Bone marrow (tissue), 2 donors: ENCODE results near the gene SMCO4.
"Not testable (repeated sequence)": the region's sequence is repeated elsewhere in the genome, so short reads cannot be mapped to it uniquely, and the experiment has no call there.

ENCODE experiments used
- DNase-seq, 2 donors: peaks; one replicate each; lab custom pipeline; 2025; lab: John Stamatoyannopoulos, UW

Gene SMCO4

DNA sequence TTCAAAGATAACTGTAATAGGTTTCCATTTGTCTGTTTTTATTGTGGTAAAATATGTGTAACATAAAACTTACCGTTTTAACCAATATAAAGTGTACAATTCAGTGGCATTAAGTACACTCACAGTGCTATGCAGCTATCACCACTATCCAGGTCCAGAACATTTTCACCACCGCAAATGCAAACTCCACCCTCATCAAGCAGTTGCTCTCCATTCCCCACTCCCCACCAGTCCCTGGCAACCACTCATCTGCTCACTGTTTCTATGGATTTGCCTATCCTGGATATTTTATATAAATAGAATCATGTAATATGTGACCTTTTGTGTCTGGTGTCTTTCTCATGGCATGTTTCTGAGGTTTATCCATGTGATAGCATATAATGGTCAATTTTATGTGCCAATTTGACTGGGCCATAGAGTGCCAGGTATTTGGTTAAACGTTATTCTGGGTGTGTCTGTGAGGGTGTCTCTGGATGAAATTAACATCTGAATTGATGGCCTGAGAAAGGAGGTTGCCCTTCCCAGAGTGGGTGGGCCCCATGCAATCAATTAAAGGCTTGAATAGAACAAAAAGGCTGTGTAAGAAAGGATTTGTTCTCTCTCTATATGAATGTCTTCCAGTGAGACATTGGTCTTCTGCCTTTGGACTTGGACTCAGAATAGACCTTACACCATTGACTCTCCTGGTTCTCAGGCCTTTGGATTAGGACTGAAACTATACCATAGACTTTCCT, 17.2 kb upstream of the SMCO4 start:
- no peak for DNase-seq

DNA sequence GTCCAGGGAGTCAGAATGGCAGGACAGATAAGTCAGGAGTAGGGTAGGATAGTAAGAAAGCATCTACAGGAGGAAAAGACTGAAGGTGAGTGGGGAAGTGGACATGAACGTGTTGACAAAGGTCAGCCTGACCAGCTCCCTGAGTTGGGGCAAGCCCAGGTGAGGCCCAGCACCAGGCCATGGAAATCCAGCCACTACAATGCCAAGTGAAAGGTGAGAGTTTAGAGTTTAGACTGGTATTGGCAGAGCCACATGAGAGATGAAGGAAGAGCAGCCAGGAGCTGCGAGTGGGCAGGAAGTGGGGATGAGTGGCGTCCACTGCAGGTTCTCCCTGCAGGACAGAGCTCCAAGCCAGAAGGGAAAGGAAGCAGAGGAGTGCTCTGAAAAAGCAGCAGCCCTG, 16.5 kb upstream of the SMCO4 start:
- no peak for DNase-seq

DNA sequence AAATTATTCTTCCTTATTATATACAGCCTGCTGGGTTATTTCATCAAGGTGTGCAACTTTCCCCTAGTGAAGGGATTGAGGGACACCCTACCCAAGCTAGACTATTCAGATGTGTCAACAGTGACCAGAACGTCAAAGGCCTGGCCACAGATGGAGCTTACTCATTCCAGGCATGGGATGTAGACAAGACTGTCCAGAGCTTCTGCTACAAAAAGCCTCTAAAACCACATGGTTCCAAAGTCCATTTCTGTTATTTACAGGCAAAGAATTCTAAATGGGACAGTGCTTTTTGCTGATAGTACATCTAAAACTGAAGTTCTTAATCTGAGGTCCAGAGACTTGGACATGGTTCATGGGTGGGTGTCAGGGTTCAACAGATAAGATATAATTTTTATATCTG, 9.7 kb upstream of the SMCO4 start:
- no peak for DNase-seq

DNA sequence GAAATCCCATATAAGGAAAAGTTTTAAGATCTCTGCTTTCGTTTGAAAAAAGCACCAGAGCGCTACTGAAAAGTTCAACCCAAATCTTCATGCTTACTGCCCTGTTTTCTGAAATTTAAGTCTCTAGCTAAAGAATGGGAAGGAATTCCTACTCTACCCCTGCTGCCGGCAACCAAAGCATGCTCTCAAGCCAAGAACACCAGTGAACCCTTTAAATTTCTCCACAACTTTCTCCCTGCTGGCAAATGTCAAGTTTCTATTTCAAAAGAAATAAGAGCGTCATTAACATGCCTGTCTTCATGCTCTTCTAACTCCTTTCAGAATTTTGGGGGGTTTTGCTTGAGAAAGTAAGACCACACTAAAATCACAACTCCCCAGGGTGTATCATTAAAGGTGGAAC, 6.8 kb upstream of the SMCO4 start:
- no peak for DNase-seq

DNA sequence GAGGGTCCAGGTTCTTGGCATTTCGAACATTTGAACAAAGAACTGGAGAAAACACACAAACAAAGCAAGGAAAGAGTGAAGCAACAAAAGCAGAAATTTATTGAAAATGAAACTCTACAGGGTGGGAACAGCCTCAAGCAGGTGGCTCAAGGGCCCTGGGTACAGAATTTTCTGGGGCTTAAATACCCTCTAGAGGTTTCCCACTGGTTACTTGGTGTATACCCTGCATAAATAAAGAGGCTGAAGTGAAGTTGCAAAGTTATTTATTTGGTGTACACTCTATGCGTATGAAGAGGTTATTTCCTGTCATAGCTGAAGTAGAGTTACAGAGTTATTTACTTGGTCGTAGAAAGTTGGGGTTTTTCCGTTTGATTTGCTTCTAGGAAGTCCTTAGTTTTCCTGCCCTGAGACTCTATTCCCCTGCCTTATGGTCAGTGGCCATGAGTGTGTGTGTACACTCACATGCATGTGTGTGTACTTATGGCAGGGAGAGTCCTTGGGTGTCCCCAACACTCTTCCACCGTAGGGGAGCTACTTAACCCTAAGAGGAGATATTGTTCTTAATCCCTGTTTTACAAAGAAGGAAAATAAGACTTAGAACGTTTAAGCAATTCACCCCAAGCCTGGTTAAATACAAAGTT, 5.6 kb upstream of the SMCO4 start:
- no peak for DNase-seq

DNA sequence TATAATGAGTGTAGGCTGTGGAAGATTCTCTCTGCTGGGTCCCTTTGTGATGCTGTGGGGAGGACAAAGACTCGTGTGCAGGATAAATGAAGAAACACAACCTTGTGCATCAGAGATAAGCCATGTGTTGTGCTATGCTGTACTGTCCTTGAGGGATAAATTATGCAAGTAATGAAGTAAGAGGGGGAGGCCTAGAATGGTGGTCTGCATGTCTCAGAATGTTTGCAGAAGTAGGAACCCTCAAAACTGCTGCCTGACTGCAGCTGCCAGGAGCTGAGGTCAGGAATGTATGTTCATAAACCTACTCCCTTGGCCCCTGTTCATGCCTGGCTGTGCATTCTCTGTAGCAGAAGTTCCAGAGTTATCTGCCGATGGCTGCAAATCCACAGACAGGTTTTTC, 4.6 kb upstream of the SMCO4 start:
- no peak for DNase-seq

DNA sequence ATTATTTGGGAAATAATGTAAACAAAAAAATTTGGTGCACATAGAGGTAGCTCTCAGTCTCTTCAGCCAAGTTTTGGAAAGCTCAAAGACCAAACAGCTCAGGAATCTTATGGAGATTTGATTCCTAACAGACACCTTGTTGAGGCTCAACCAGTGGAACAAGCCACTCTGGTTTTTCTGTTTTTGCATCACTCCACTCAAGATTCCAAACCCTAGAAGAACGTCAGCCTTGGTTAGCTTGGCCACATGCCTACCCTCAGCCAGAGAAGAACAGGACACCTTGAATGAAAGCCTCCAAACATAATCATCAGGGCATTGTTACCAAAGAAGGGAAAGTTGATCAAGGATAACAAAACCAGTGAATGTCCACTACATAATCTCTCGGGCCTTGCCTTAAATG, 3.8 kb upstream of the SMCO4 start:
- no peak for DNase-seq

DNA sequence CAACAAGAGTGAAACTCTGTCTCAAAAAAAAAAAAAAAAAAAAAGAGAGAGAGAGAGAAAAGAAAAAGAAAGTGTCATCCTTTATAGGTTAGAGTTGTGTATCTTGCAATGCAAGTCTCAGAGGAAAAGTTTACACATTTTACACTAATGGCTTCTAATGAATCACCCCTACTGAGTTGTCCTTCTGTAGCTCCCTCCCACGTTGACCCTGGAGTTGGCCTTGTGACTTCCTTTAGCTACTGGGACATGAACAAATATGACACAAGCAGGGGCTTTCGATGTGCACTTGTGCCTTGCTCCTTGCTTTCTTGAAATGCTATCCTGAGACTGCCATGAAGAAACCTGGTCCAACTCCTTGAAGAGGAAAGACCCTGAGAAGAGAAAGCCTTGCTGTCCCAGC, 2.4 kb upstream of the SMCO4 start:
- DNase-seq = no peak

DNA sequence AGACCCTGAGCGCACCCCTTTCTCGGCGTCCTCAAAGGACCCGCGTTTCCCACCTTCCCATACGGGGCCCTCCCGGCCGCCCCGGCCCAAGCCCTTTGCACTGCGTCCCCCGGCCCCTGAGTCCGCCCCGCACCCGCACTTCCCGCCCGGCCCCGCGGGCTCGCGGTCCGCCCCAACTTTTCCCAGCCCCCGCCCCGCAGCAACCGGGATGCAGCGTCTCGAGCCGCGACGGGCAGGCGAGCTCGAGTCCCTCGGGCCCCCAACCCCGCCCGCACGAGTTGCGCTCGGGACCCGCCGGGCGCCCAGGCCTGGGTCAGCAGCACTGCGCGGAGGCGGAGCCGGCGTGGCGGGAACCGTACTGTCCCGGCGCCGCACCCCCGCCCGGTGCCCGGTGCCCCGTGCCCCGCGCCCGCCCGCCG, 371 bp downstream of the SMCO4 start:
- no peak for DNase-seq

DNA sequence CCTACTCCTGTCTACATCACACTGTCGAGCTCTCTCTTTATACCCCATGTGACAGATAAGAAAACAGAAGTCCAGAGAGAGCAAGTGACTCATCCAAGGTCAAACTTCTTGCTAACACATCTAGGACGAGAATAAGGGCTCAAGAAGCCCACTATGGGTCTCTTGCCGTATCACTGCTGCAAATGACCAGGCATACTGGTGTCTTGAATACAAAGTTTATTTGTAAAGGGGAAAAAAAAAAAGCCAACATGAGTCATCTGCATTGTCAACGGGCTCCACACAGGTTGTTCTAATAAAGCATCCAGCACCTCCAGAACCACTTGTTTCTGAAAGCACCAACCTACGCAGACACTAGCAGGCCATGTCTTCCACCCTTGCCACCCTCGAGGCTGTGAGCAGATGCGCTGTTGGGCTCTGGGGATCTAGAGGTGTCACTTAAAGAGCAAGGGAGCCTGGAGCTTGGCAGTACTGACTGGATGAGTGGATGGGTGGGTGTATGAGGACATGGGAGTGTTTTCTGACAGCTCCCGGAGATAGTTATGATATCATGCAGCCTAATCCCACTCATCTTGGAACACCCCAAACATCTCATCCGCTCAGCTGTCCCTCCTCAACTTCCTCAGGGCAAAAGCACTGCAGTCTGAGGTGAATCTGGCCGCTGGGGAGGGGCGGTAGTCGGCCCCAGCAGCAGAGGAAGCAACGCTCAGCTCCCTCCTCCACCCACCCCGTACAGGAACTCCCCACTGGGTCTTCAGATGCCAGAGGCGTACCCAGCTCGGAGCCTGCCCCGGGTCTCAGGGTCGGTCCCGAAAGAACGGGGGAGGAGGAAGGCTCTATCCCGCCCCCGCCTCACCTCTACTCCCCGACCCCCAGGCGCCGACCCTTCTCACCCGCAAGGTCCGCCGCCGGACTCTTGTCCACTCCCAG, 1.0 kb downstream of the SMCO4 start:
- peak; percentile 22 to 34 for DNase-seq

DNA sequence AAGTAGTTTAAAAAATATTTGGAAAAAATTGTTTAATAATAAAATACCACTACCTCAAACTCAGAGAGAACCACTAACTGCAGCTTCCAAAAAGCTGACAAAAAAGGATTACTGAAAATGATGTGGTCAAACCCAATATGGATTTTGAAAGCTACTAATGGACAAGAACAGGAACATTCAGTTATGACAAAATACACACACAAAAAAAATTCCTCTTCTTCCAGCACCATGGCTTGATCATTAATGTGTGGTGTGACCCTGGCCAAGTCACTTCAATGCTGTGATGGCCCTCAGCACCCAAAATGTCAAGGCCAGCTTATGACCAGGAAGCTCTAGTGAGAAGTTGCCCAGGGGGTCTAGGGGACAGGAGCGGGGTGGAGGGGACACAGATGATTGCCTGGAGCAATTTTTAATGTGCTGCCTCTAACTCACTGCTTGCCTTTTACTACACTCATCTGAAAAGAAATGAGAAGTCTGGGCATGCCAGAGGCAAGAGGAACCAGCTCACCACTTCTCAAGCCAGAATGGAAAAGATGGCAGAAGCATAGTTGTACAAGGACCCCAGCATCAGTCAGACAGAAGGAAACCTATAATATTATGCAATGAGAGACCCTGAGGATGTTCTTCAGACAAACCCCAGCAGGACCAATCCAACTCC, 2.2 kb downstream of the SMCO4 start:
- no peak for DNase-seq

DNA sequence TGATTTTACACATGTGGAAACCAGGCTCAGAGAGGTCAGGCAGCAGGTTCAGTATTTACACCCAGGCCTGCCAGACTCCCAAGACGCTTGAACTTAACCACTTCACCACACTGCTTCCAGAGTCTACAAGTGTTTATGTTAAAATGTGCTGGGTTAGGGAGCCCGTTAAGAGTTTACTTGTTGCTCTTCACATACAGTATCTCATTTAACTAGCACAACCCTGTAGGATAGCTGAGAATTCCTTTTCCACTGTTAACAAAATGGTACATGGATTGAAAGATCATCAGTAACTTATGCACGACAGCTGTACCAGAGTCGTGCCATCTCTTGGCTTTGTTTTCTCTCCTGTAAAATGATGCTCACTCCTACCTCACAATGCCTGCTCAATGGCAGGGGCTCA, 2.9 kb downstream of the SMCO4 start:
- DNase-seq = no peak

DNA sequence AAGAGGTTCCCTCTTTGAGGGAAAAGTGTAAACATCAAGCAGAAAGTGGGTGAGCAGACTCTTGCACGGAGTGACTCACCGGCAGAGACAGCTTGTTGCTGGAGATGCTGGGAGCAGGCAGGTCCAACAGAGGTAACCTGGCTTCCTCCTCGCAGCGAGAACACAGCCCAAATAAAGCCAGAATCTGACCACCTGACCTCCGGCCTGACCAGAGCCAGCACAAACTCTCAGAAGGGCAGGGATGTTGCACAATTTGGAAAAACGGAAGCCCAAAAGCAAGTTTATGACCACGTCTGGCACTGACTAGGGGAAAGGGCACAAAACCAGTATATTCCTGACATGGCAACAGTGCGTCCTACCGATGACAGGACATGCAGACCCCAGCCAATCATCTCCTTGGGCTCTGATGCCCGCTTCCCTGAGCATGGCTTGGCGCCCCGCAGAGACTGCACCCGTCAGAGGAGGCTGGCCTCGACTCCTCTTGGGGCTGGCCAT, 5.4 kb downstream of the SMCO4 start:
- DNase-seq = peak in 1 of 2 donors; percentile 19

DNA sequence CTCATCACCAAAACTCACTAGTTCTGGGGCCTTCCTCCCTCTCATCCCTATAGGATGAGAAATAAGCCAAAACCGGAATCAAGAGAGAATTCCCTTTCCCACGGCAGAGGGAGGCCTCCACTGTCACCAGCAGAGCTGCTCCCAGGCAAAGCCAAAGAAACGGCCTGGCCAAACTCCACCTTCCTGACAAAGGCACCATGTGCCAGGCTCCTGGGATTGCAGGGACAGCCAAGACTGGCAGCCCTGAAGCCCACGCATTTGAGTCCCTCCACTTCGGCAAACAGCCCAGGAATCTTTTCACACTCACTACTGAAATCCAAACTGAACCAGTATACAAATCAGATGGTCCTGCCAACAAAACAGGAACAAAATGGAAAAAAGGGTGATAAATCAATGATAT, 6.1 kb downstream of the SMCO4 start:
- DNase-seq = no peak

DNA sequence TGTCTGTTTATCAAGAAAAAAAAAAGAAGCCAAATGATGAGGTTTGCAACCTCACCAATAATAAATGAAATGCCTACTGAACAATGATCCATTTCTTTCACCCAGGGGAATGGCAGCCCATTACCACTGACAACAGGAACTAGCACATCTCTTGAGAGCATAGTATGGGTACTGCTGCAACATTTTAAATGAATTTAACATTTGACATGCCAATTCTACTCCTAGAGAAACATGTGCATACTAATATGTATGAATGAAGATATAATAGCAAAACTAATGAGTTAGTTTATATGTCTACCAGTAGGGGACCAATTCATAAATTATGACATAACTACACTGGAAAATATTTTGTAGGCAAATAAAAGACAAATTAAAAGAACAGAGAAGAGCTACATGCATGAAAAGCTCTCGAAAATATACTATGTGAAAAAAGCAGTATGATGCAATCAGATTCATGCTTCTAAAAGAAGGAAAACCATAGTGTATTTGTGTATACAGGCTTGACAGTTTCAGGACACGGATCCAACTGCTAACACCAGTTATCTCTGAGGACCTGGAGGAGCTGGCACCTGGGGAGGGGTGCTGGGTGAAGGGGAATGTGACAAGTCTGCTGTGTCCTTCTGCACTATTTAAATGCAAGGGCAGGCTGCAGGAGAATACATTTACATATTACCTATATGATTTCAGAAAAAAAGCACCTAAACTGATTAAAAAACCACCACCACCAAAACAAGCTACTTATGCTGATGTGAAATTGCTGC, 6.9 kb downstream of the SMCO4 start:
- DNase-seq = no peak

DNA sequence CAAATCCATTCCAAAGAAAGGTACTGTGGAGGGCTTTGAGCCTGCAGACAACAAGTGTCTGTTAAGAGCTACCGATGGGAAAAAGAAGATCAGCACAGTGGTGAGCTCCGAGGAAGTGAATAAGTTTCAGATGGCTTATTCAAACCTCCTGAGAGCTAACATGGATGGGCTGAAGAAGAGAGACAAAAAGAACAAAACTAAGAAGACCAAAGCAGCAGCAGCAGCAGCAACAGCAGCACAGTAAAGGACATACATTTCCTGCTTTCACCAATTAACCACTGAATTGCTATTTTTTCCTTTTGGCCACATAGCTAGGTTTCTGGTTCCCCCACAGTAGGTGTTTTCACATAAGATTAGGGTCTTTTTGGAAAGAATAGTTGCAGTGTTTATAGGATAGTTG, 7.6 kb downstream of the SMCO4 start:
- not testable (repeated sequence) for DNase-seq

DNA sequence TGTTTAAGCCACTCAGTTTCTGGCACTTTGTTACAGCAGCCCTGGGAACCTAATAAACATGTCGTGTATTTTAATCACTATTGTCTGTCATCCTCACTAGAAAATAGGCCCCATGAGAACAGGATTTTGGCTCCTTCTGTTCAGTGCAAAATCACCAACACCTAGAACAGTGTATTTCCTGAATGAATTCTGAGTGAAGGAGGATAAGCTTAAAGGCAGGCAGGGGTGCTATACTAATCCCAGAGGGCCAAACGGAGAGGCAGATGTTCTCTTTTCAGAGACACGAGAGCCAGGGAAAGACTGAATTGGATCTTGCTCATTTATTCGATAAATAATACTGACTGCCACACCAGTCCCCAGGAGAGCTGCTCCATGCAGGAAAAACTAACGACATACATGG, 10.4 kb downstream of the SMCO4 start:
- DNase-seq = no peak

DNA sequence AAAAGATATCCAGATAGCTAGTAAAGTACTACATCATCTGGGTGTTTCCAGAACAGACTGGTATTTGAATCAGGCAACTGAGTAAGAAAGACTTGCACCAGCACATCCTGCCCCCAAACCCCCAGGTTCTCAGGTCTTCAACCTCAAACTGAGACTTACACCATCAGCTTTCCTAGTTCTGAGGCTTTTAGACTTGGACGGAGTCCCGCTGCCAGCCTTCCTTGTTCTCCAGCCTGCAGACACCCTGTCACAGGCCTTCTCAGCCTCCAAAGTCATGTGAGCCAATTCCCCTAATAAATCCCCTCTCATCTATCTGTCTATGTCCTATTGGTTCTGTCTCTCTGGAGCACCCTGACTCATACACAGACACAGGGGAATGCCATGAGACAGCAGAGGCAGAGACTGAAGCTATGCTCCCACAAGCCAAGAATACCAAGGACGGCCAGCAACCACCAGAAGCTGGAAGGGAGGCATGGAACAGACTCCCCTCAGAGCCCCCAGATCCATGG, 10.9 kb downstream of the SMCO4 start:
- DNase-seq = no peak

DNA sequence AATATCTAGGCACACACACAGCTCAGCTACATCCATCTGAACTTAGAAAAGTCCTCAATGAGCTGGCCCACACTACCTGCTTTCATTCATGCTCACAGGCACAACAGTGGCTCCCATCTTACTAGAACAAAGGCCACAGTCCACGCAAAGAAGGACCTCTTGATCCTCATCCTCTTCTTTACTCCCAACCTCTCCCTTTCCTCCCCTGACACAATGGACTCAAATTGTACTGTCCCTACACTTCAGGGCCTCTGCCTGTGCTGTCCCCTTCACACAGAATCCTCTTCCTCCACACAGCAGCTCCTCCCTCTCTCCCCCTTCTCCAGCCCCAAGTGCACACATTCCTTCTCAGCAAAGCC, 12.7 kb downstream of the SMCO4 start:
- DNase-seq = no peak

DNA sequence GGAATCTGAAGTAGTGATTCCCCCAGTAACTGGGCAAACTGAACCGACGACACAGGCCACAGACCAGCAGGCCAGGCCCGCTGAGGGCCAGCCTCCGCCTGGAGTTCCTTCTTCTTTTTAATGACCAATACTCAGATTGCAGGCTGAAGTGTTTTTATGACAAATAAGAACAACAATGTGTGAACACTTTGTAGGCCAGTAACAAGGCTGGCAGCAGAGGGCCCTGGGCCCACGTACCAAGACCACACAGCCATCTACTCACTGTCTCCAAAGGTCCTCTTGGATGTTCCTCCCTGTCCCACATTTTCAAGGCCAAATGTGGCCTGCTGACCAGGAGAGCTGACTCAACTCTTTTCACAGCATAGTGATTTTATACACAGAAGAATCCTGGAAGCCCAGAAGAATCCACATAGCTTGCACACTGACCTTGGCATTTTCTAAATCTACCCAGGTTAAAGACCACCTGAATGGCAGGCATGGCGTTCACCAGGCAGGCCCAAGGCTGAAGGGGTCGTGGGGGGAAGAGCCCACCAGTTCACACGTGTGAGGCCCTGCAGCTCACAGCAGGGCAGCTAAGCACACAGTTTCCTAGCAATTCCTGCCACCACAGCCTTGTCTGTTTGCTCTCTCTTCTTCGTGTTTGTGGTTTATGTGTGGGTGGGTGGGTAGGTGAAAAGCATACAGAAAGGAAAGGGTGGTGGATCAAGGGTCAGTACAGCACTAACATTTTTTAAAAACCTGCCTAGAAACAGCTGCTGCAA, 13.3 kb downstream of the SMCO4 start:
- no peak for DNase-seq
